Pancreas (tissue), 10 donors: ENCODE measurements around the gene RIN3. TPM values are rescaled to one million over a fixed set of nuclear protein-coding genes. Genes with fewer than 3 reads are reported as not detected.
A peak's percentile ranks its signal among the peaks of the same experiment; 100 is the strongest.

ENCODE experiments used
- ATAC-seq, 4 donors: fragments of 200-7000 bp; cut with Tn5 transposase; one replicate each; pipeline versions ENCODE4 v1.8.0 to v1.9.1; 2020; ENCODE audit warnings: mild to moderate bottlenecking in 4 of 4, moderate library complexity in 4 of 4
- DNase-seq, 6 donors: peaks; one replicate each; pipeline ENCODE4 v3.0.0-alpha.2; 2020
- FAIRE-seq: peaks from 2 replicates; lab custom pipeline; 2012; peaks lifted over from hg19 to GRCh38; lab: Jason Lieb, UNC
- H3K27ac ChIP-seq, 4 donors: fragments of 200-600 bp; sonication (generic); 1 replicate in 3 of 4; 2 replicates in 1 of 4; pipeline versions ENCODE4 v1.5.0 to v1.8.0; 2020
- H3K27me3 ChIP-seq, 4 donors: fragments of 200-600 bp; one replicate each; pipeline ENCODE4 v1.8.0; 2021
- H3K36me3 ChIP-seq, 3 donors: fragments of 200-600 bp; sonication (generic) in 1 of 3; one replicate each; pipeline versions ENCODE4 v1.5.0 to v1.8.0; 2020 to 2021
- H3K4me1 ChIP-seq, 3 donors: fragments of 200-600 bp; one replicate each; pipeline ENCODE4 v1.8.0; 2021
- H3K4me3 ChIP-seq, 4 donors: fragments of 200-600 bp; sonication (generic) in 2 of 4; one replicate each; pipeline versions ENCODE4 v1.5.0 to v1.8.0; 2020 to 2021
- H3K9me3 ChIP-seq, 4 donors: fragments of 200-600 bp; one replicate each; pipeline ENCODE4 v1.8.0; 2021
- CTCF ChIP-seq, 4 donors: fragments of 200-600 bp; sonication (generic) in 3 of 4; IDR thresholded peaks; one replicate each; pipeline versions ENCODE4 v1.5.0 to v1.8.0; 2021; ENCODE audit warnings: antibody characterized with exemption in 4 of 4
- WGBS, 2 donors: extraction: QIAGEN DNeasy Blood & Tissue Kit; methylation state at CpG; one replicate each; pipeline ENCODE4 v1.1.7; 2013; 5-methylcytosine and 5-hydroxymethylcytosine counted together
- intact Hi-C, 3 donors: fragments of 100-400 bp; cut with DNase I; formaldehyde crosslinking; loops; one replicate each; pipeline versions ENCODE4 v1.11.1 to v1.14.2; 2022
- polyA plus RNA-seq, 2 donors: library from polyadenylated mRNA; stranded (reverse); fragments of 200-250 nt; gene quantifications; one replicate each; pipeline ENCODE4 v1.2.3, GENCODE V29; 2013
- total RNA-seq, 6 donors: library from RNA; stranded (reverse); fragmentation: NEBNext Ultra II Directional in 4 of 6; extraction: Animal tissue kit (Norgen Biotek cat#: 25700) in 4 of 6; gene quantifications; one replicate each; pipeline versions ENCODE4 v1.2.1 to v1.2.4, GENCODE V29; 2021 to 2023
- donor health status: healthy with polysubstance abuse.
- donor health status: DM: no; HTN: no; CAD: no; lungs with moderate emphysema.
- donor health status: DM: no; HTN: no; CAD: no.
- donor health status: control.
- donor health status: control.
- donor health status: Bipolar disorder and iron deficiency.
- donor health status: DM: yes; HTN: yes; CAD: no.
- donor health status: DM: no; HTN: no; CAD: no.
- donor health status: DM: no; HTN: no; CAD: no.
- donor health status: DM: yes; HTN: yes; CAD: no.

RIN3 gene
- total and polyA plus RNA-seq, 8 donors, result 1.1 to 9.0 (median 2.3) TPM

- no peaks in the 10 kb centered on the region for H3K9me3 ChIP-seq
- H3K4me1 ChIP-seq, result no peaks in the 10 kb centered on the region
- no peak overlapping the region for H3K4me3 ChIP-seq
- DNase-seq (no peak), FAIRE-seq (no peak), ATAC-seq (no peak)
- no peaks in the 10 kb centered on the region for H3K27me3 ChIP-seq
- no peak overlapping the region for H3K27ac ChIP-seq
- 60 to 71% methylated on average over 8 of the region's 8 CpGs for WGBS, 2 donors
- no peaks in the 10 kb centered on the region for H3K36me3 ChIP-seq
- no peak for TF ChIP-seq CTCF (IDR thresholded peaks at IDR 0.05)
- intact Hi-C loops, result no loop called here
Observed at GRCh38 chr14:92542766-92543554, 29.4 kb downstream of the RIN3 start.

- no peaks in the 10 kb centered on the region for H3K27me3 ChIP-seq
- ATAC-seq (no peak), DNase-seq (no peak), FAIRE-seq (no peak)
- intact Hi-C loops, result no loop called here
- no peak overlapping the region for H3K4me3 ChIP-seq
- no peak for TF ChIP-seq CTCF (IDR thresholded peaks at IDR 0.05)
- H3K36me3 ChIP-seq, result no peaks in the 10 kb centered on the region
- H3K4me1 ChIP-seq, result no peaks in the 10 kb centered on the region
- no peak overlapping the region for H3K27ac ChIP-seq
- H3K9me3 ChIP-seq, result no peaks in the 10 kb centered on the region
- 49 to 67% methylated on average over 6 of the region's 6 CpGs for WGBS, 2 donors
Observed at GRCh38 chr14:92544051-92544720, 30.6 kb downstream of the RIN3 start.

GRCh38 chr14:92546347-92547053 is 32.9 kb downstream of the RIN3 start:
- 89 to 94% methylated on average over 7 of the region's 7 CpGs for WGBS, 2 donors
- Histone ChIP-seq H3K27me3 (no peaks in the 10 kb centered on the region), H3K27ac (no peak overlapping the region), H3K9me3 (no peaks in the 10 kb centered on the region), H3K4me3 (no peak overlapping the region), H3K4me1 (no peaks in the 10 kb centered on the region), H3K36me3 (no peaks in the 10 kb centered on the region)
- no peak for TF ChIP-seq CTCF (IDR thresholded peaks at IDR 0.05)
- ATAC-seq, result no peak
- DNase-seq, result no peak
- intact Hi-C loops, result no loop called here
- no peak for FAIRE-seq

- ATAC-seq, result peak in 3 of 4 donors; percentile 65 to 76 (median 71)
- no peaks in the 10 kb centered on the region for H3K36me3 ChIP-seq
- H3K9me3 ChIP-seq, result no peaks in the 10 kb centered on the region
- H3K4me1 ChIP-seq, result no peaks in the 10 kb centered on the region
- TF ChIP-seq CTCF (IDR thresholded peaks at IDR 0.05), result no peak
- peak in 1 of 6 donors; percentile 33 for DNase-seq
- WGBS, 2 donors, result 76 to 78% methylated on average over 17 of the region's 17 CpGs
- FAIRE-seq, result no peak
- intact Hi-C loops, result no loop called here
- peak overlapping the region in 1 of 4 donors; percentile 2 for H3K27ac ChIP-seq
- no peak overlapping the region for H3K4me3 ChIP-seq
- H3K27me3 ChIP-seq, result no peaks in the 10 kb centered on the region
Observed at GRCh38 chr14:92549105-92549858, 35.7 kb downstream of the RIN3 start.
